CD4-positive, alpha-beta T cell treated with Interleukin-4 for 1 hour (primary cell): Measurements from ENCODE around the gene CX3CR1.
"Not testable (repeated sequence)": the region's sequence is repeated elsewhere in the genome, so short reads cannot be mapped to it uniquely, and the experiment has no call there.

Source experiments
- DNase-seq, 2 donors: peaks; one replicate each; pipeline ENCODE4 v3.0.0-alpha.2; 2020 to 2022

Gene CX3CR1

GRCh38 chr3:39279745-39280517 is at the start of gene CX3CR1:
CX3CR1 (minus strand) TSS chr3:39280036; CDS start chr3:39266509, 13,527 bp downstream.
- DNase-seq = no peak

GRCh38 chr3:39329493-39329892 is 49.7 kb upstream of the CX3CR1 start, which contains the start of gene CCR8:
CCR8 (plus strand) TSS chr3:39329709; CDS start chr3:39332332, 2,623 bp downstream.
- no peak for DNase-seq

DNA sequence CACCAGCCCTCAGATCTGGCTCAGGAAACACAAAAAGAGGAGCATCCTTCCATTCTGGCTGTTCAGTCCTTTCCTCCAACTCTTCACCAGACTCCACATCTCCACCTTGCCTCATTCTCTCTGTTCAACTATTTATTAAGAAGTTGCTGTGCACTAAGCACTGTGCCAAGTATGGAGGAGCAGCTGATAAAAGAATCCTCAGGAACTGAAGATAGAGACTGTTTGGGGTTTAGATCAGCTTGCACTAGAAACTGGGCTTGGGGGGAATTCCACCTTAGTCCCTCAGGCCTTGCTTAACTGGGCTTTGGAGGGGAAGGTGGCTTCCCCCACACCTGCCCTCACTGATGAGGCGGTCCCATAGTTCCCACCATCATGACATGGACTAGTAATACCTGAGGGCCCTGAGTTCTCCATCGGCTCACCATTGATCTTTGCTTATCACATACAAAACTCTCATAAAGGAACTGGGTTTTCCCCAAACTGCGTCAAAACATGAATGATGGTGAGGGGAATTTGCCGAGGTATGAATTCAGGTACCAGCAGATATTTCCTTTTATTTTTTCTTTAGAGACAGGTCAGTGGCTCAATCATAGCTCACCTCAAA is 48.0 kb upstream of the CX3CR1 start:
- DNase-seq = peak in 1 of 2 donors; percentile 58

- no peak for DNase-seq
These were observed 47.4 kb upstream of the CX3CR1 start for GRCh38 chr3:39327053-39327745.

GRCh38 chr3:39325236-39325635 is 45.4 kb upstream of the CX3CR1 start:
- no peak for DNase-seq

DNA sequence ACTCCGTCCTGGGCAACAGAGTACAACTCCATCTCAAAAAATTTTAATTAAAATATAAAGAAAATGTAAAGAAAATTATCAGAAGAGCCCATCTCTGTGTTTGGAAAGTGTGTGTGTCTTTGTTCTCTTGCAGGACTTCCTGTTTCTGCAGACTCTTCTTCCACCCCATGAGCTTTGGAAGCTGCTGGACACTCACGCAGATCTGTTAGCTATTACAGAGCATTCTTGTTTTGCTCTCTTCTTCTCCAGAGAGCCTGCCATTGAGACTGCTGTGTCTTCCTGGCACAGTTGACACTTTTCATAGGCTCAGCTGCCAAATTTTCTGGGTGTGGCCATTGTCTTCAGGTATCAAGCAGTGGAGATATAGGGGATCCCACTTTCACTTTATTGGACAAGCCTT is 43.7 kb upstream of the CX3CR1 start:
- DNase-seq = no peak

GRCh38 chr3:39322936-39323335 is 43.1 kb upstream of the CX3CR1 start:
- DNase-seq = no peak

- DNase-seq = not testable (repeated sequence)
These were observed 42.4 kb upstream of the CX3CR1 start for GRCh38 chr3:39322209-39322715.

DNA sequence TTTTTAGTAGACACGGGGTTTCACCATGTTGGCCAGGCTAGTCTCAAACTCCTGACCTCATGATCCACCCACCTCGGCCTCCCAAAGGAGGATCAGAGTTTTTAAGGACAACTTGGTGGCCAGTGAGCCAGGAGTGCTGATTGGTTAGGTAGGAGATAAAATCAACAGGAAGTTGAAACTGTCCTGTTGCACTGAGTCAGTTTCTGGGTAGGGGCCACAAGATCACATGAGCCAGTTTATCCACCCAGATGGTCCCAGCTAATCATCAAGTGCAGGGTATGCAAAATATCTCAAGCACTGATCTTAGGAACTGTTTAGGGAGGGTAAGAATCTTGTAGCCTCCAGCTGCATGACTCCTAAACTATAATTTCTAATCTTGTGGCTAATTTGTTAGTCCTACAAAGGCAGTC is 41.7 kb upstream of the CX3CR1 start:
- not testable (repeated sequence) for DNase-seq

- DNase-seq = no peak
These were observed 39.4 kb upstream of the CX3CR1 start for GRCh38 chr3:39319249-39319648.

GRCh38 chr3:39318301-39318700 is 38.5 kb upstream of the CX3CR1 start:
- DNase-seq = no peak

DNA sequence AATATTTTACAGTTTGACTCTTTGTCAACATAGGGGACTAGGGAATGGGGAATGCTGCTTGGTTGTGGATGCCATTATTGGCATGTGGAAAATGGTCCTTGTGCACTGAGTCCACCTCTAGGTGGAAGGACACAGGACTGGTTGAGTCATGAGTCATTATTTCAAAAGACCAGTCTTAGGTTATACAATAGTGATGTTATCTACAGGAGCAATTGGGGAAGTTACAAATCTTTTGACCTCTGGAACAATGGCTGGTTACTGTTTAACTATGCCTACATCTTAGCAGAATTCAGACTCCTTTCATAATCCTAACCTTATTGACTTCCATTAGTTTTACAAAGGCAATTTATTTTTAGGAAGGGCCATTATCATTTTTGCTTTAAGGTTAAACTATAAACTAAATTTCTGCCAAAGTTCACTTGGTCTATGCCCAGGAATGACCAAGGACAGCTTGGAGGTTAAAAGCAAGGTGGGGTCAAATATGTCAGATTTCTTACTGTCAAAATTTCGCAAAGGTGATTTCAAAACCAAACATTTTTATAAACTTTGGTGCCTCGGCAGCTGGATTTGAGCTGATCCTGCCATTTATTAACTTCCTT is 37.8 kb upstream of the CX3CR1 start:
- DNase-seq = no peak

DNA sequence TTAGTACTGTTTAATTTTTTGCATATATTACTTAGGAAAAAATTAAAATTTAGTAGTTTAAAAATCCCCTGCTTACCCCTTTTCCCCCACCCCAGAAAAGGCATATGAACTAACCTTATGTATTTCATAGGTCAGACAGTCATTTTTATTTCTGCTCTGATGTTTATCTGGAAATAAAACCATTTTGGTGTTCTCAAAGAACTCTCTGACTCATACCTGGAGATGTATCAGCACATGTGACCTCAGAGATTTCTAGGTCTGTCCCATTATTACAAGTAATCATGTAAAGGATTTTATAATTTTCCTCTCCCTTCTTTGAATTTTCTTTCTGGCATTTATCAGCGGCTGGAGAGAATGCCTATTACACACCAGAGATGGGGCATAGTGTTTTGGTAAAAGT is 35.6 kb upstream of the CX3CR1 start:
- DNase-seq = no peak

DNA sequence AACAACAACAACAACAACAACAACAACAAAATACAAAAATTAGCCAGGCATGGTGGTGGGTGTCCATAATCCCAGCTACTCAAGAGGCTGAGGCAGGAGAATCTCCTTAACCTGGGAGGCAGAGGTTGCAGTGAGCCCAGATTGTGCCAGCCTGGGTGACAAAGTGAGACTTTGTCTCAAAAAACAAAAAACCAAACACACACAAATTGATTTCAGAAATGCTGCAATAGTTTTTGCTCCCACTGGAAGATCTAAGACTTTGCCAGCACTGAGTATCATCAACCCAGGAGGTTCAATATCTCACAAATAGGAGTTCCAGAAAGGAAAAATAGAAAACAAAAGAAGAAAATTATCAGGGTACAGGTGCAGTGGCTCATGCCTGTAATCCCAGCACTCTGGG is 33.5 kb upstream of the CX3CR1 start:
- no peak for DNase-seq

GRCh38 chr3:39302178-39302577 is 22.3 kb upstream of the CX3CR1 start:
- no peak for DNase-seq

- DNase-seq = no peak
These were observed 19.4 kb upstream of the CX3CR1 start for GRCh38 chr3:39299279-39299678.

- DNase-seq = no peak
These were observed 16.6 kb upstream of the CX3CR1 start for GRCh38 chr3:39296197-39297077.

GRCh38 chr3:39295184-39295775 is 15.4 kb upstream of the CX3CR1 start:
- DNase-seq = no peak

DNA sequence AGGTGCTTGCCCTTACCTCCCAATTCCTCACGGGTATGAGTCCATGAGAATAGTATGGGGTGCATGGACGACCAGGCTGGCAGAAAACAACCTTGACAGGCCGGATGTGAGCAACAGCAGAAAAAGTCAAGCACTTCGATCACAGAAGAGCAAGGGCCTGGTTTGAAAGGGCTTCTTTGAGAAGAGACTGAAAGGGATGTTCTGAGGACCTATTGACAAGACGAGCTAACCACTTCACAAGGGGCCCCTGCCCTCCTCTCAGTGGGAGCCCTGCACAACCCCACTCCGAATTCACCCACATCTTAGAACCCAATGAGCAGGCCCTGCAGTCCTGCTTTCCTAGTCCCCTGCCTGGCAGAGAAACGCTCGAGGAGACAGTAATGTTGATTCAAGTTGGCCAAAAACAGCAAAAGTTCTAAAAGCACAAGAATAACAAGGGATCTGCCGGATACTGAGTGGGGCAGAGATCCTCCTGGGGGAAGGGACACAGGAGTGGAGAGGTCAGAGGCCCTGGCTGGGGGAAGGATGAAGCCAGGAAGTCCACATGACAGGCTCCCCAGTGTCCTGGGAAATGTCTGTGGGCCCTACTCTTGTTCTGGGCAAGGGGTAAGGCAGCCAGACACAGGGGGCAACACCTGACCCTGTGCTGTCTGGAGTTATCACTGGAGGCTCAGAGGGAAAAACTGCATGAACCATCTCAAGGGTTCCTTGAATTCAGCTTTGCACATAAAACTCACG is 14.8 kb upstream of the CX3CR1 start:
- no peak for DNase-seq

GRCh38 chr3:39292961-39293360 is 13.1 kb upstream of the CX3CR1 start:
- no peak for DNase-seq

- DNase-seq = peak; percentile 74 to 79
These were observed 12.1 kb upstream of the CX3CR1 start for GRCh38 chr3:39291903-39292329.
